ENCODE measurements around the gene EFCAB13.

GRCh38 chr17:47299239-47299910 lies 24.4 kb upstream of the EFCAB13 start:
- TF ChIP-seq CTCF (IDR thresholded peaks at IDR 0.05) (no peak), POLR2A (IDR thresholded peaks at IDR 0.05) (no peak)

Data from upper lobe of left lung (tissue), 4 donors.